SH-SY5Y (cell line): ENCODE data around the gene EDRF1.

Source experiments
- GATA2 ChIP-seq: IDR thresholded peaks from 2 replicates; pipeline ENCODE4 v1.6.1; 2011; ENCODE audit warnings: mild to moderate bottlenecking, low read depth, low read length
- GATA3 ChIP-seq: IDR thresholded peaks from 2 replicates; pipeline ENCODE4 v1.6.1; 2011; ENCODE audit warnings: low read depth, mild to moderate bottlenecking, low read length, moderate library complexity

GRCh38 chr10:125698481-125698998 is 21.0 kb upstream of the EDRF1 start:
- TF ChIP-seq GATA2: no peak
- TF ChIP-seq GATA3: no peak
